ENCODE results near the gene SORBS1.

The SORBS1 gene

DNA sequence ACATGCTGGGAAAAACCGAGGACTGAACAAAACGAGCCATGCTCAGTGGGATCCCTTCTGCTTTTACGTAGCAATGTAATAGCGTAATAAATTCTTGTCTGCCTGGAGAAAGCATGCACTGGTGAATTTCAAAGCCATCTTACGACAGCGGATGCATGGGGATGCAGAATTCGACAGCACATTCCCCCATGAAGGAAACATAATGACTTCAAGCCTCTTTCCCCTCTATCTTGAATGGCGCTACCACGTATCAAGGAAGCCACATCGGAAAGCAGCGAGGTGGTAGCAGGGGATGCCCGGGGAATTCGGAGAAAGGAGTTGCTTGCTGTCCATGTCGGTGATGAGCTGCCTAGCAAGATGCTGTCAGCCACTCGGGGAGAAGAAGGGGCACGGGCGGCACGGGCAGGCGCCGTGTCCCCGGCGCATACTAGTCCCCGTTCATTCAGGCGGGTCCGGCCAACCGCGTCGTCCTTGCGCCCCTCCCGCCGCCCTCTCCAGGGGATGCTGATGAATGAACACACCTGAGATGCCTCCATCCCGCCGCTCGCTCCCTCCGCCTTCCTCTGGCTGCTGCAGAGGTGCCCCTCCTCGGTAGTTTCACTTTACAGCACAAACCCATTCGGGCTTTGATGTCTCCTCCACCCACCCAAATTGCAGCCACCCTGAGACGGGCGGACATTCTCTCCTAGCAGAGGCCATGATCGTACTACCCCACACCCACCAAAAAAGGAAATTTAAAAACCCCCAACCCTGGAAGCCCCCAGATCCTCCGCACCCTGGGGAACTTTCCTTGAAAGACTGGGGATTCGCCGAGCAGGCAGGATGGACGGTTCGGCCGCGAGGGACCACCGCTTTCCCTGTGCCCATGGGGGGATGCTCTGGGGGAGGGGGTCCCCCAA is 644 bp downstream of the SORBS1 start (continued):
- TF ChIP-seq ZBTB26 (tag by site-specific recombination; optimal IDR thresholded peaks at IDR 0.05) = peak; percentile 47
- peak; percentile 55 for TF ChIP-seq ZFHX2 (tag by site-specific recombination; conservative IDR thresholded peaks at IDR 0.05)
- TF ChIP-seq ZNF416 (tag by site-specific recombination; IDR thresholded peaks at IDR 0.05) = no peak
- TF ChIP-seq ZNF600 (tag by site-specific recombination; IDR thresholded peaks at IDR 0.05) = 0 out of 2 replicates have a peak, but pooled peaks have one; percentile 33
- no peak for TF ChIP-seq ZNF629 (tag by site-specific recombination; IDR thresholded peaks at IDR 0.05)
- TF ChIP-seq ZNF654 (tag by site-specific recombination; IDR thresholded peaks at IDR 0.05; ENCODE audit: low read depth) = no peak
- TF ChIP-seq ZNF2 (tag by site-specific recombination; IDR thresholded peaks at IDR 0.05) = no peak; the same call in 1 of the 2 replicates
- no peak for TF ChIP-seq ZNF560 (tag by site-specific recombination; IDR thresholded peaks at IDR 0.05; ENCODE audit: borderline replicate concordance)
- TF ChIP-seq SP2 (tag by site-specific recombination; IDR thresholded peaks at IDR 0.05) = peak; percentile 33
- TF ChIP-seq GLIS2 (tag by site-specific recombination; IDR thresholded peaks at IDR 0.05) = peak; percentile 60
- TF ChIP-seq ZFP37 (tag by site-specific recombination; IDR thresholded peaks at IDR 0.05) = 0 out of 2 replicates have a peak, but pooled peaks have one; percentile 24
- TF ChIP-seq ZNF423 (tag by site-specific recombination; IDR thresholded peaks at IDR 0.05) = no peak
- TF ChIP-seq ELK4 (IDR thresholded peaks at IDR 0.05; ENCODE audit: borderline replicate concordance, low read depth, low read length) = no peak
- no peak for TF ChIP-seq KLF9 (tag by site-specific recombination; IDR thresholded peaks at IDR 0.05; ENCODE audit: low read depth)
- TF ChIP-seq, protein P1, sequence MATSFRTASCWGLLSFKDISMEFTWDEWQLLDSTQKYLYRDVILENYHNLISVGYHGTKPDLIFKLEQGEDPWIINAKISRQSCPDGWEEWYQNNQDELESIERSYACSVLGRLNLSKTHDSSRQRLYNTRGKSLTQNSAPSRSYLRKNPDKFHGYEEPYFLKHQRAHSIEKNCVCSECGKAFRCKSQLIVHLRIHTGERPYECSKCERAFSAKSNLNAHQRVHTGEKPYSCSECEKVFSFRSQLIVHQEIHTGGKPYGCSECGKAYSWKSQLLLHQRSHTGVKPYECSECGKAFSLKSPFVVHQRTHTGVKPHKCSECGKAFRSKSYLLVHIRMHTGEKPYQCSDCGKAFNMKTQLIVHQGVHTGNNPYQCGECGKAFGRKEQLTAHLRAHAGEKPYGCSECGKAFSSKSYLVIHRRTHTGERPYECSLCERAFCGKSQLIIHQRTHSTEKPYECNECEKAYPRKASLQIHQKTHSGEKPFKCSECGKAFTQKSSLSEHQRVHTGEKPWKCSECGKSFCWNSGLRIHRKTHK (tag by site-specific recombination; IDR thresholded peaks at IDR 0.05) = no peak
- 0 out of 2 replicates have a peak, but pooled peaks have one; percentile 10 for TF ChIP-seq ZBTB7A (tag by site-specific recombination; IDR thresholded peaks at IDR 0.05; ENCODE audit: low read depth)
- TF ChIP-seq ZNF354C (tag by site-specific recombination; IDR thresholded peaks at IDR 0.05; ENCODE audit: borderline replicate concordance, low read depth) = no peak
- no peak for TF ChIP-seq ZNF169 (tag by site-specific recombination; IDR thresholded peaks at IDR 0.05)
- TF ChIP-seq, protein P2, sequence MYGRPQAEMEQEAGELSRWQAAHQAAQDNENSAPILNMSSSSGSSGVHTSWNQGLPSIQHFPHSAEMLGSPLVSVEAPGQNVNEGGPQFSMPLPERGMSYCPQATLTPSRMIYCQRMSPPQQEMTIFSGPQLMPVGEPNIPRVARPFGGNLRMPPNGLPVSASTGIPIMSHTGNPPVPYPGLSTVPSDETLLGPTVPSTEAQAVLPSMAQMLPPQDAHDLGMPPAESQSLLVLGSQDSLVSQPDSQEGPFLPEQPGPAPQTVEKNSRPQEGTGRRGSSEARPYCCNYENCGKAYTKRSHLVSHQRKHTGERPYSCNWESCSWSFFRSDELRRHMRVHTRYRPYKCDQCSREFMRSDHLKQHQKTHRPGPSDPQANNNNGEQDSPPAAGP (tag by site-specific recombination; IDR thresholded peaks at IDR 0.05) = peak; percentile 51; the same call in 1 of the 2 replicates
- no peak for TF ChIP-seq ZNF639 (tag by site-specific recombination; IDR thresholded peaks at IDR 0.05)
- TF ChIP-seq, protein P3, sequence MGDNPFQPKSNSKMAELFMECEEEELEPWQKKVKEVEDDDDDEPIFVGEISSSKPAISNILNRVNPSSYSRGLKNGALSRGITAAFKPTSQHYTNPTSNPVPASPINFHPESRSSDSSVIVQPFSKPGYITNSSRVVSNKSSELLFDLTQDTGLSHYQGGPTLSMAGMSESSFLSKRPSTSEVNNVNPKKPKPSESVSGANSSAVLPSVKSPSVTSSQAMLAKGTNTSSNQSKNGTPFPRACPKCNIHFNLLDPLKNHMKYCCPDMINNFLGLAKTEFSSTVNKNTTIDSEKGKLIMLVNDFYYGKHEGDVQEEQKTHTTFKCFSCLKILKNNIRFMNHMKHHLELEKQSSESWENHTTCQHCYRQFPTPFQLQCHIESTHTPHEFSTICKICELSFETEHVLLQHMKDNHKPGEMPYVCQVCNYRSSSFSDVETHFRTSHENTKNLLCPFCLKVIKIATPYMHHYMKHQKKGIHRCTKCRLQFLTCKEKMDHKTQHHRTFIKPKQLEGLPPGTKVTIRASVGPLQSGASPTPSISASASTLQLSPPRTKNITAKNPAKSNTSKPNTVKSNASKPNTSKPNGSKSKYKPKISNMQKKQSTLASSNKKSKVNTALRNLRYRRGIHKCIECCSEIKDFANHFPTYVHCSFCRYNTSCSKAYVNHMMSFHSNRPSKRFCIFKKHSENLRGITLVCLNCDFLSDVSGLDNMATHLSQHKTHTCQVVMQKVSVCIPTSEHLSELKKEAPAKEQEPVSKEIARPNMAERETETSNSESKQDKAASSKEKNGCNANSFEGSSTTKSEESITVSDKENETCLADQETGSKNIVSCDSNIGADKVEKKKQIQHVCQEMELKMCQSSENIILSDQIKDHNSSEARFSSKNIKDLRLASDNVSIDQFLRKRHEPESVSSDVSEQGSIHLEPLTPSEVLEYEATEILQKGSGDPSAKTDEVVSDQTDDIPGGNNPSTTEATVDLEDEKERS (tag by site-specific recombination; IDR thresholded peaks at IDR 0.05) = no peak
- TF ChIP-seq OVOL3 (tag by site-specific recombination; IDR thresholded peaks at IDR 0.05) = no peak
- no peak for TF ChIP-seq KLF10 (tag by site-specific recombination; IDR thresholded peaks at IDR 0.05)
- TF ChIP-seq ZNF221 (tag by site-specific recombination; IDR thresholded peaks at IDR 0.05; ENCODE audit: borderline replicate concordance) = no peak
- TF ChIP-seq ZNF529 (tag by site-specific recombination; IDR thresholded peaks at IDR 0.05; ENCODE audit: insufficient replicate concordance) = no peak
- TF ChIP-seq, protein P4, sequence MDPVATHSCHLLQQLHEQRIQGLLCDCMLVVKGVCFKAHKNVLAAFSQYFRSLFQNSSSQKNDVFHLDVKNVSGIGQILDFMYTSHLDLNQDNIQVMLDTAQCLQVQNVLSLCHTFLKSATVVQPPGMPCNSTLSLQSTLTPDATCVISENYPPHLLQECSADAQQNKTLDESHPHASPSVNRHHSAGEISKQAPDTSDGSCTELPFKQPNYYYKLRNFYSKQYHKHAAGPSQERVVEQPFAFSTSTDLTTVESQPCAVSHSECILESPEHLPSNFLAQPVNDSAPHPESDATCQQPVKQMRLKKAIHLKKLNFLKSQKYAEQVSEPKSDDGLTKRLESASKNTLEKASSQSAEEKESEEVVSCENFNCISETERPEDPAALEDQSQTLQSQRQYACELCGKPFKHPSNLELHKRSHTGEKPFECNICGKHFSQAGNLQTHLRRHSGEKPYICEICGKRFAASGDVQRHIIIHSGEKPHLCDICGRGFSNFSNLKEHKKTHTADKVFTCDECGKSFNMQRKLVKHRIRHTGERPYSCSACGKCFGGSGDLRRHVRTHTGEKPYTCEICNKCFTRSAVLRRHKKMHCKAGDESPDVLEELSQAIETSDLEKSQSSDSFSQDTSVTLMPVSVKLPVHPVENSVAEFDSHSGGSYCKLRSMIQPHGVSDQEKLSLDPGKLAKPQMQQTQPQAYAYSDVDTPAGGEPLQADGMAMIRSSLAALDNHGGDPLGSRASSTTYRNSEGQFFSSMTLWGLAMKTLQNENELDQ (tag by site-specific recombination; IDR thresholded peaks at IDR 0.05; ENCODE audit: low read depth) = no peak

Measured in HEK293 (cell line).